NCI-H2196 treated with DMSO at 0.1 percent for 48 hours (cell line): Measurements from ENCODE around the gene DNAJC22.
A peak's percentile ranks its signal among the peaks of the same experiment; 100 is the strongest.
"Not testable (repeated sequence)": the region's sequence is repeated elsewhere in the genome, so short reads cannot be mapped to it uniquely, and the experiment has no call there.

Experiments used
- DNase-seq: peaks from one replicate; lab custom pipeline; 2025; ENCODE audit not compliant: unreplicated experiment; lab: John Stamatoyannopoulos, UW

The DNAJC22 gene

GRCh38 chr12:49330631-49331379, 15.9 kb upstream of the DNAJC22 start:
- DNase-seq = no peak

DNA sequence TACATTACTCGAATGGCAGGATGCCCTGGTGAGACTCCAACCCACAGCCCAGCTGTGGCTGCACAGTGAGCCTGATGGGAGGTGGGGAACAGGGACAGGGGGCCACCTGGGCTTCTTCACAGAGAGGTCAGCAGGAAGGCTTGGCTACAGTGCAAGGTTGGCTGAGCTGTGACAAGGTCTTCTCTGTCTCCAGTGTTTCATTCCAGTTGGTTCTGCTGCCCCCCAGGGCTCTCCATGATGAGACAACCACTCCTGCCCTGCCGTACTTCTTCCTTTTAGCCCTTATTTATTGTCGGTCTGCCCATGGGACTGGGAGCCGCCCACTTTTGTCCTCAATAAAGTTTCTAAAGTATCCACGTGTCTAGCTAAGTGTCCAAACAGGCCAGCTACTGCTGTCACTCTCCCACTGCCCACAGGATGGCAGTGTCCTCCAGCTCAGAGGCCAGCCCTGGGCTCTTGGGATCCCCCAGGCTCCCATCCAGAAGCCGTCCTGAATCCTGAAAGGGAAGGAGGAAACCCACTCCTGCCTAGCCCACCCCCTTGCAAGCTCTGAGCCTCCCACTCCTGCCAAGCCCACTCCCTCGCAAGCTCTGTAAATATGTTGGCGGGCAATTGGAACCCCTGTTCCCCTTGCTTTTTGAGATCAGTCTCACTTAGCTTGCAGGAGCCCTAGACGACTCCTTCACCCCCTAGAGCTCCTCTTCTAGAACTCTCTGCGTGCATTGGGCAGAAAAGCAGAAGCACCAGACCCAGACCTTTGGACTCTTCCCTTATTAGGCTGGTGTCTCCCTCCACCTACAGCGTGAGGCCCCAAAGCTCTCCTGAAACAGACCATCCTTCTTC, 15.1 kb upstream of the DNAJC22 start:
- no peak for DNase-seq

DNA sequence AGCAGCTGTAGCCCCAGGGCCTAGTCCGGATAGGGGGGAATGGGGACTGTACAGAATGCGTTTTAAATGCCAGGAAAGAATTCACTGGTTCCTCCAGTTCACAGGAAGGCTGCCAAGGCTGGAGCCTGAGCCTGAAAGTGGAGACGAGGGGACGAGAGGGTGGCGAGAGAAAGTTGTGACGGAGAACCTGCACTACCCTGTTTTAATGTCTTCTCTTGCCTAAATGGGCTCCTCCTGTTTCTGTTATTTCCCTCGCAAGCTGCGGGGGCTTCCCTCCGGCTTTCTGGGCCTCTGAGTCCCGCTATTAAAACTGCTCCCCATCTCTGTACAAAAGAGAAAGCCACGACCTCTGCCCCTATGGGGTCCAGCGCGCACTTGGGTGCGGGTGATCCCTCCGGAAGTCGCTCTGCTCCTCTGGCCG, 14.2 kb upstream of the DNAJC22 start:
- no peak for DNase-seq

GRCh38 chr12:49332891-49333371, 13.8 kb upstream of the DNAJC22 start:
- no peak for DNase-seq

DNA sequence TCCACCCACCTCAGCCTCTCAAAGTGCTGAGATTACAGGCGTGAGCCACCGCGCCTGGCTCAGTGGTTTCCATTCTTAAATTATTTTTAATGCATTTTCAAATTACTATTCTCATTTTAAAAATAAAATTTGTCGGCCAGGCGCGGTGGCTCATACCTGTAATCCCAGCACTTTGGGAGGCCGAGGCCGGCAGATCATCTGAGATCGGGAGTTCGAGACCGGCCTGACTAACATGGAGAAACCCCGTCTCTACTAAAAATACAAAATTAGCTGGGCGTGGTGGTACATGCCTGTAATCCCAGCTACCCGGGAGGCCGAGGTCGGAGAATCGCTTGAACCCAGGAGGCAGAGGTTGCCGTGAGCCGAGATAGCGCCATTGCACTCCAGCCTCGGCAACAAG, 12.9 kb upstream of the DNAJC22 start:
- not testable (repeated sequence) for DNase-seq

- no peak for DNase-seq
Observed at GRCh38 chr12:49334226-49334625, 12.5 kb upstream of the DNAJC22 start.

- DNase-seq = no peak
Observed at GRCh38 chr12:49334681-49335080, 12.0 kb upstream of the DNAJC22 start.

DNA sequence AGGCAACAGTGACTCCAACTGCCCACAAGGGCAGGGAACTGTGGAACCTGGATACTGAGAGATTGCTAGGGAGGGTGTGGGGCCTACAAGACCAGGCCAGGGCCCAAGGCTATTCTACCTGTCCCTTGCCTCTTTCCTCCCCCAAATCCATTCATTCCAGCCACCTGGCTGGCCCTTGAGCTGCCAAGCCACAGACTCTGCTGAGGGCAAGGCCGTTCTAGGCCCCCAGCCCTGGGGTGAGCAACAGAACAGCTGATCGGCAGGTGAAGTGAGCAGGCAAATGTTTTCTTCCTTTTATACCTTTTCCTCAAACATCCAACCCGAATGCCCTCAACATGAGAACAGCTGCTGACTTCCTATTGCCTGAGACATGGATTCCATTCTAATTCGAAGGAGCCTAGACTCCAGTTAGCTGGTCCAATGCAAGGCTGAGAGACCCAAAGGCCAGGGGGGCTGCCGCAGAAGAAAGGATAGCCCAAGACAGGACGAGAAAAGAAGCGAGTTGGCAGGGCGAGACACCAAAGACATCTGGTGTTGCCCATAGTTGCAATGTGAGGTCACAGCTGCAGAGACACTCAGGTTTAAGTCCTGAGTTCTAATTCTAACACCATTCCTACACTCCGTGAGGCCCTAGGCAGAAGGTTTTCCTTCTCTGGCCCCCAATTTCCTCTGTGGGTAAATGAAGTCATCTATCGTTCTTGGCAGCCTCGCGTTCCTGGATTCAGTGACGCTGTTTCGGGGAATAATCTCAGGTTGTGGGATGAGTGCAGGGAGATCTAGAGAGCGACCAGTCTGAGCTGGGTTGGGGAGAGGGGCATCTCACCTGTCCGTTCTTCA, 11.4 kb upstream of the DNAJC22 start:
- no peak for DNase-seq

DNA sequence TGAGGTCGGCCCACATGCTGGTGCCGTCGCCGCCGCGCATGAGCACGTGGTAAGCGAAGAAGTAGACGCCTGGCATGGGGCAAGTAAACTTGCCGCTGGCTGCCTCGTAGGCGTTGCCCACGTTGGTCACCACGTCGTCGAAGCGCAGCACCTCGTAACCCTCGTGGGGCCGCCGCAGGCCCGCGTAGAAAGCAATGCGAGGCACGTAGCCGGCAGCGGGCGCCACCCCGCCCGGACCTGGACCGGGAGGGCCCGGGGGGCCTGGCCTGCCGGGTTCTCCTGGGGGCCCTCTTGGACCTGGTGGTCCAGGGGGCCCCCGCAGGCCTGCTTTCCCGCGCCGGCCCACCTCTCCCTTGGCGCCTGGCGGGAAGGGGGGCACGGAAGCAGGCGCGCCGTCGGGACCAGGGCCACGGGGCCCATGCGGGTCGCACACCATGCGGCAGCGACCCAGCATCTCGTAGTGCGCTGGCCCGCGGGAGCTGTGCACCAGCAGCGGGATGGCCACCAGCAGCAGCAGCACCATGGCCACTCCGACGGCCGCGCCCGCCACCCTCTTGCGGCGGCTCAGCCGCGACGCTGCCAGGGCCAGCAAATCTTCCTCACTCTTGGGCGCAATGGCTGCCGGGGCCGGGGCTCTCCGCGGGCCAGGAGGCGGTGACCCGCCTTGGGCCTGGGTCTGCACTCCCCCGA, 10.6 kb upstream of the DNAJC22 start:
- no peak for DNase-seq

- DNase-seq = peak; percentile 42
Observed at GRCh38 chr12:49336645-49337584, 9.8 kb upstream of the DNAJC22 start, which contains the start of gene C1QL4. Gene C1QL4 (minus strand): TSS chr12:49337188. CDS start chr12:49336477, 711 bp downstream.

DNA sequence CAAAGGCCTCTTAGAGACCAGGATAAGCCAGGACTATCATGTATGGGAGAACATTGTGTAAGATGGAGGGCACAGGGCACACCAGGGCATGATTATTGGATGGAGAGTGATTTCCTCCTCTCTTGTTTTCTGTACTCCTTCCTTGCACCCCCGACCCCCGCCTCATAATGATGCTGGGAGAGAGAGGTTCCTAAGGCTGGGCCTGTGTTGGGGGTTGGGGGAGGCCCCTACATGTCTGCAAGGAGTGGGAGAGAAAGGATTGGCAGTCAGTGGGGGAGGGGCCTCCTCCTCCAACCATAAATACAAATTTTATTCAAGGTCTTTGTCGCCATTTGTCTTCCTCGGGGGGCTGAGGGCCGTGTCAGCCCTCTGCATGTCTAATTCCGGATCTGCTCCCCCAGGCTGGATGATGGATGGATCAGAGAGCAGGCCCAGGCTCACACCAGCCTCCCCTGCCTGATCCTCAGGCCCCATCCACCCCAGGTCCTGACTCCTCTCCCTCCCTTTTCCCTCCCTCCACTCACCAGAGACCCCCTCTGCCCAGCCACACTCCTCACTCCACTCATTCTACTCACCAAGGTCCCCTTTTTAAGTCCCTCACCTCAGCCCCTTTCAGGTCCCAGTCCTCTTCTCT, 7.7 kb upstream of the DNAJC22 start:
- no peak for DNase-seq

- DNase-seq = no peak
Observed at GRCh38 chr12:49339464-49339861, 7.2 kb upstream of the DNAJC22 start.

GRCh38 chr12:49340095-49340870, 6.4 kb upstream of the DNAJC22 start:
- no peak for DNase-seq

DNA sequence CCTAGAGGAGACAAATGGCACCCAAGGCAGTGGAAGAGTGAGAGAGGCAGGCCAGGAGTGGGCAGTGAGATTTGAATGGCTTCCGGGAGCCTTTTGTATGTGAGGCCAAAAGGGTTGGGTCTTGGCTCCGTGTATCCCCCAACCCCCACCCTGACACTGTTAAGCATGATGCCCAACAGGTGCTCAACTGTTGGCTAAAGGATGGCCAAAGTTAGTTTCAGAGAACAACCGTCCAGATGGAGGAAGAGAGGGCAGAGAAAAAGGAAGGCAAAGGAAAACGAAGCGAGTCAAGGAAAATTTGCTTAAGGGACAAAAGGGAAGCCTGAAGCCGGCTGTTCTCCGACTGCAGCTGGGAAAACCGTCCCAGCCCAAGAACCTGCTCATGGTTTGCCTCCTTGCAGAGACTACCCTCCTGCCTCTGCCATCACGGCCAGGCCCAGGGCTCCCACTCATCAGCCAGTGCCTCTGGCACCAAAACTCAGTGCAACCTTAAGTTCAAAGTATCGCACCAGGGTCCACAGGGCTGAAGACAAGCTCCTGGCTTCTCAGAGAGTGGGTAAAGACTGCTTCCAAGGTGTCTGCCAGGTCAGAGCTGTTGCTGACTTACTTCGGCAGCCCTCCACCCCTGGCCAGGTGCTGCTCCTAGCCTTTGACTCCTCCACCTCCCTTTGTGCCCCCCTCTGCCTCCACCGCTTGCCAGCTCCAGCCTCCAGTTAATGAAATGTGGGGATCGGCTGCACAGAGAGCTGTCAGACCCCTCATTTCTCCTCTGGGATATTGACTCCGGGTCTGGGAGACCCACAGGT, 5.5 kb upstream of the DNAJC22 start:
- no peak for DNase-seq

- DNase-seq = no peak
Observed at GRCh38 chr12:49341777-49342065, 5.0 kb upstream of the DNAJC22 start.

DNA sequence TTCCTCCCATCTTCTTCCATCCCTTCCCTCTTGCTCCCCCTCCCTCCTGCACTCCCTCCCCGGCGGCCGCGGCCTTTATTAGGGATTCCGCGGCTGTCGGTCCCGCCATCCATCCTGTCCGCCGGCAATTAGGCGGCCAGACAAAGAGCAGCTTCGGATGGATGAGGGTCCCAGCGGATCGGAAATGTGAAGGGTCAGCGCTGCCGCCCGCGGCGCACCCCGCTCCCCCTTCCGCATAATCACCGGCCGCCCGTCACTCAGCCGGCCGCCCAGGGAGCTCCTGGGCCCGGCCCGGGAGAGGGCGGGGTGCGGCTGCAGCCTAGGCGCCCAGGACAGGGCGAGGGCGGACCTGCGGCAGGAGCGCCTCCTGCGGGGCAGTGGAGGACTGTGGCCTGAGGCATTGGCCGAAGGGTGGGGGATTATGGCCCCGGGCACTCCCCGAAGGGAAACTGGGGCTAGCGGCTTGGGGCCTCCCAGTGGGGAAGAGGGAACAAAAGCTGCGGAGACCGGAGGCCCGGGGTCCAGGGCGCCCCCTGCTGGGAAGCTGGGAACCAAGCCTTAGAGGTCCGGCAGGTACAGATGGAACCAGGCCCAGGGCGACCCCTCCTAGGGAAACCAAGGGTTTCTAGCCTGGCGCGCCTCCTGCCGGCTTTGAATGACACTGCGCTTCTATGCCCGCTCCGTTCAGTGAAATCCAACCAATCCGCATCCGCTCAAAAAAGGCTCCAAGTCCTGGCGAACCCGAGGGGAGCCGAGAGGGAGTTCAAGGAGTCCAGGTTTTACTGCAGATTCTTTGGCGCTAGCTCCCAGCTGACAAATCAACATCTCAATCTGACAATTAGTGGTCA, 4.4 kb upstream of the DNAJC22 start:
- DNase-seq = peak; percentile 64
